Psoas muscle (tissue), 8 donors: ENCODE results near the gene HIPK4. TPM values are rescaled to one million over a fixed set of nuclear protein-coding genes. Genes with fewer than 3 reads are reported as not detected.

Source experiments
- ATAC-seq, 4 donors: fragments of 200-7000 bp; cut with Tn5 transposase; one replicate each; pipeline ENCODE4 v1.9.1; 2020; ENCODE audit warnings: moderate library complexity in 3 of 4, mild to moderate bottlenecking in 2 of 4
- DNase-seq, 2 donors: peaks; one replicate each; pipeline ENCODE4 v3.0.0-alpha.2; 2020
- H3K27ac ChIP-seq: fragments of 200-600 bp; one replicate; pipeline ENCODE4 v1.8.0; 2022
- H3K27me3 ChIP-seq, 3 donors: fragments of 200-600 bp in 1 of 3; one replicate each; pipeline versions ENCODE4 v1.6.1 to v1.8.0; 2013 to 2022; ENCODE audit warnings: low read length in 2 of 3, mild to moderate bottlenecking in 2 of 3, moderate library complexity in 1 of 3; ENCODE audit not compliant: insufficient read depth in 3 of 3
- H3K36me3 ChIP-seq, 2 donors: fragments of 200-600 bp in 1 of 2; one replicate each; pipeline versions ENCODE4 v1.6.1 to v1.8.0; 2013 to 2022; ENCODE audit warnings: low read depth in 1 of 2, mild to moderate bottlenecking in 1 of 2, moderate library complexity in 1 of 2; ENCODE audit not compliant: insufficient read depth in 1 of 2
- H3K4me1 ChIP-seq: fragments of 200-600 bp; one replicate; pipeline ENCODE4 v1.8.0; 2022
- H3K4me3 ChIP-seq: fragments of 200-600 bp; one replicate; pipeline ENCODE4 v1.8.0; 2022; ENCODE audit warnings: mild to moderate bottlenecking
- H3K9me3 ChIP-seq: fragments of 200-600 bp; one replicate; pipeline ENCODE4 v1.8.0; 2022
- CTCF ChIP-seq: fragments of 200-600 bp; IDR thresholded peaks from one replicate; pipeline ENCODE4 v1.8.0; 2022; ENCODE audit warnings: antibody characterized with exemption
- WGBS, 3 donors: extraction: QIAGEN DNeasy Blood & Tissue Kit; methylation state at CpG; one replicate each; pipeline versions ENCODE4 v1.1.6 to v1.1.7; 2013; 5-methylcytosine and 5-hydroxymethylcytosine counted together
- intact Hi-C, 2 donors: fragments of 100-400 bp; cut with DNase I; formaldehyde crosslinking; loops; one replicate each; pipeline versions ENCODE4 v1.11.0 to v1.14.2; 2022
- polyA plus RNA-seq, 3 donors: library from polyadenylated mRNA; stranded (reverse); fragments of 200-250 nt; gene quantifications; one replicate each; pipeline ENCODE4 v1.2.3, GENCODE V29; 2013
- total RNA-seq, 4 donors: library from RNA; stranded (reverse); fragmentation: NEBNext Ultra II Directional in 2 of 4; extraction: Animal tissue kit (Norgen Biotek cat#: 25700) in 2 of 4; gene quantifications; one replicate each; pipeline versions ENCODE4 v1.2.1 to v1.2.4, GENCODE V29; 2021 to 2023
- donor health status: healthy with polysubstance abuse.
- donor health status: DM: no; HTN: no; CAD: no; lungs with moderate emphysema.
- donor health status: Bipolar disorder and iron deficiency.
- donor health status: healthy.
- donor health status: DM: yes; HTN: yes; CAD: no.
- donor health status: DM: no; HTN: no; CAD: no.
- donor health status: DM: no; HTN: no; CAD: no.
- donor health status: DM: yes; HTN: yes; CAD: no.

Gene HIPK4
- total and polyA plus RNA-seq, 7 donors = 0.03 to 0.11 (median 0.08) TPM; not detected in 4

DNA sequence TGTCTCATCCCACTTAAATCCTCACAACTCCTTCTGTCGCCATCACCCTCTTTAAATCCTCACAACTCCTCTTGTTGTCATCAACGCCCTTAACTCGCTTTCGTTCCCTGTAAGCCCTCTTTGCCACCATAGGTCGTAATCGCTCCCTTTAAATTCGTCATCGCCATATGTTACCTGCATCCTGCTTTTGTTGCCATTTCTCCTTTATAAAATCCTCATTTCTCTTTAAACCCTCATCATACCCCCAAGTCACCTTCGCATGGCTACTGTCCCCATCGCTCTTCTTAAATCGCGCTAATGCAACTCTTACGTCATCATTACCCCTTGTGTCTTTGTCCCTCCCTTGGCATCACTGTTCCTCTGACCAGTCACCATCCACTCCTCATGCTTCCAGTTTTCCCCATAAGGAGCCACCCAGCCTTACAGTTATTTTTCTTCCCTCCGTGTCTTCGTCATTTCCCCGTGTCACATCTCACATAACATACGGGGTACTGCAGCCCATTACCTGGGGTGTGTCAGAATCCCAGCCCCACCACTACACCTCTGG lies 40.9 kb downstream of the HIPK4 start:
- ATAC-seq = peak; percentile 36 to 61 (median 46)
- no peaks in the 10 kb centered on the region for H3K27me3 ChIP-seq
- no peaks in the 10 kb centered on the region for H3K9me3 ChIP-seq
- peaks cover 16% of the 10 kb centered on the region for H3K4me1 ChIP-seq
- 6 to 7% (median 6%) methylated on average over 17 of the region's 17 CpGs for WGBS, 3 donors
- no peaks in the 10 kb centered on the region for H3K36me3 ChIP-seq
- intact Hi-C loops = loop anchor here in 1 of 2 donors (5.0 kb wide), 1 partner anchor 93 kb away; the partner anchor contains the start of gene SERTAD3
- peak overlapping the region; percentile 94 for H3K27ac ChIP-seq
- no peak for DNase-seq
- no peak for TF ChIP-seq CTCF
- H3K4me3 ChIP-seq = peak overlapping the region; percentile 85

- Histone ChIP-seq H3K4me3 (peak within 1 kb of the TSS; percentile 85), H3K4me1 (peaks cover 18% of the 10 kb centered on the region), H3K9me3 (no peaks in the 10 kb centered on the region), H3K27me3 (no peaks in the 10 kb centered on the region), H3K36me3 (no peaks in the 10 kb centered on the region), H3K27ac (peak within 1 kb of the TSS; percentile 94)
- peak; percentile 94 to 98 (median 96) for ATAC-seq
- intact Hi-C loops = loop anchor here in 1 of 2 donors (5.0 kb wide), 1 partner anchor 94 kb away; the partner anchor contains the start of gene SERTAD3
- WGBS, 3 donors = 0% methylated on average over 62 to 77 of the region's 77 CpGs
- TF ChIP-seq CTCF = no peak
- DNase-seq = peak; percentile 99 to 100
Observed at GRCh38 chr19:40348125-40348913, 41.7 kb downstream of the HIPK4 start, which contains the start of the genes C19orf47 and PLD3. Gene C19orf47 (minus strand): TSS chr19:40348397. CDS start chr19:40341857, 6,540 bp downstream. Gene PLD3 (plus strand): TSS chr19:40348695. CDS start chr19:40366484, 17,789 bp downstream.

DNA sequence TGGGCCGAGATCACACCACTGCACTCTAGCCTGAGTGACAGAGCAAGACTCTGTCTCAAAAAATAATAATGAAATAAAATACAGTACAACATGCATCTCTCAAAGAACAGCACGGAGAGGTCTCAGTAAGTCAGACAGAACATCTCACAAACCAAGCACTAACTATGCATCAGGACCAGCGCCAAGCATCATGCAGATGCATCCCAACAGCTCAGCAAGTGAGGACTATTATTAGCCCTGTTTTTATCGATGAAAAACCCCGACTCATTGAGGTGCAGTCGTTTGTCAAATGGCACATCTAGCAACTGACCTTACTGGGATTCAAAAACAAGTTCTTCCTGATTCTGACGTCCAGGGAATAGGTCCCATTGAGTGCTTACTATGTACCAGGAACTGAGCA lies 45.6 kb downstream of the HIPK4 start:
- intact Hi-C loops = loop anchor here in 1 of 2 donors (5.0 kb wide), 1 partner anchor 68 kb away; the partner anchor contains the start of gene PRX
- WGBS, 3 donors = 46 to 65% (median 58%) methylated on average over 7 of the region's 7 CpGs
- peaks cover 0 to 13% of the 10 kb centered on the region in 2 donors for H3K36me3 ChIP-seq
- peaks cover 36% of the 10 kb centered on the region for H3K4me1 ChIP-seq
- no peak for DNase-seq
- no peaks in the 10 kb centered on the region for H3K9me3 ChIP-seq
- no peak for ATAC-seq
- no peak overlapping the region for H3K4me3 ChIP-seq
- no peak for TF ChIP-seq CTCF
- H3K27me3 ChIP-seq = no peaks in the 10 kb centered on the region
- peak overlapping the region; percentile 65 for H3K27ac ChIP-seq

DNA sequence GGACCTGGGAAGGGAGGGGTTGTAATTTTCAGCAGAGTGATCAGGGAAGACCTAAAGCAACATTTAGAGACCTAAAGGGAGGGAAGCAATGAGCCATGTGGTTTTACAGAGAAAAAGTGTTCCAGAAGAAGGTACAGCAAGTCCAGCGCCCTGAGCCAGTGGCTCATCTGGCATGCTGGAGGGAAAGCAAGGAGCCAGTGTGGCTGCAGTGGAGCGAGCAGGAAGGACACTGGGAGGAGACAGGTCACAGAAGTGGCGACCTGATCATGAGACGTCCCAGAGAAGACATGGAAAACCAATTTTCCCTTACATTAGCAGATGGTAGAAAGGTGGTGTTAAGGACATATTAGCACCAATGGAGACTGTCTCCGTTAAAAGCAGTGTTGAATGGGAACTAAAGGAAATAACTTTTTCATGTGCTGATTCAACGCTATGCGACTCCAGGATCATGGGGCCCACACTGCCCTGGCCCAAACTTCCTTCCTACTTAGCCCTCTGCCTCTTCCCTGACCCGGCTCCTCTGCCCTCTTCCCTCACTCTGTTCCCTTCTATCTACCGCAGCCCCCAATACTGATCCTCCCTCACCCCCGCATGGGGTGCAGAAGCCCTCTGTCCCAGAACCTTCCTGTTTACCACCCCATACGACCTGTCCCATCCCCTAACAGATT lies 47.2 kb downstream of the HIPK4 start:
- intact Hi-C loops = loop anchor here in 1 of 2 donors (5.0 kb wide), 1 partner anchor 70 kb away; the partner anchor contains the start of gene PRX
- WGBS, 3 donors = 70 to 80% (median 76%) methylated on average over 11 of the region's 11 CpGs
- Histone ChIP-seq H3K27me3 (no peaks in the 10 kb centered on the region), H3K4me3 (no peak overlapping the region), H3K27ac (peak overlapping the region; percentile 91), H3K9me3 (no peaks in the 10 kb centered on the region), H3K4me1 (peaks cover 32% of the 10 kb centered on the region), H3K36me3 (peaks cover 0 to 19% of the 10 kb centered on the region in 2 donors)
- TF ChIP-seq CTCF = no peak
- ATAC-seq (peak in 1 of 4 donors; percentile 22), DNase-seq (no peak)
